HG02588 (cell line): Measurements from ENCODE around the gene CDH12.
"Not testable (repeated sequence)": the region's sequence is repeated elsewhere in the genome, so short reads cannot be mapped to it uniquely, and the experiment has no call there.

Experiments used
- ATAC-seq: cut with Tn5 transposase; IDR thresholded peaks from one replicate; pipeline ENCODE4 v1.9.1; 2021; ENCODE audit warnings: mild to moderate bottlenecking, moderate library complexity; ENCODE audit not compliant: unreplicated experiment

The CDH12 gene

GRCh38 chr5:22774214-22774613, 78.9 kb downstream of the CDH12 start:
- ATAC-seq = not testable (repeated sequence)

- ATAC-seq = no peak
These were observed 88.4 kb downstream of the CDH12 start for GRCh38 chr5:22764736-22765135.

- no peak for ATAC-seq
These were observed 95.4 kb downstream of the CDH12 start for GRCh38 chr5:22757776-22758175.

GRCh38 chr5:22754155-22754554, 99.0 kb downstream of the CDH12 start:
- no peak for ATAC-seq

GRCh38 chr5:22751536-22751935, 101.6 kb downstream of the CDH12 start:
- no peak for ATAC-seq

GRCh38 chr5:22736443-22737003, 116.6 kb downstream of the CDH12 start:
- no peak for ATAC-seq

GRCh38 chr5:22734907-22735306, 118.2 kb downstream of the CDH12 start:
- ATAC-seq = no peak

GRCh38 chr5:22728610-22729009, 124.5 kb downstream of the CDH12 start:
- ATAC-seq = no peak

GRCh38 chr5:22722491-22722890, 130.7 kb downstream of the CDH12 start:
- ATAC-seq = no peak

- no peak for ATAC-seq
These were observed 131.1 kb downstream of the CDH12 start for GRCh38 chr5:22722056-22722455.

GRCh38 chr5:22719842-22720241, 133.3 kb downstream of the CDH12 start:
- no peak for ATAC-seq

- ATAC-seq = no peak
These were observed 142.5 kb downstream of the CDH12 start for GRCh38 chr5:22710660-22711059.

- no peak for ATAC-seq
These were observed 143.4 kb downstream of the CDH12 start for GRCh38 chr5:22709743-22710142.

- ATAC-seq = no peak
These were observed 144.3 kb downstream of the CDH12 start for GRCh38 chr5:22708770-22709328.

GRCh38 chr5:22706901-22707300, 146.2 kb downstream of the CDH12 start:
- no peak for ATAC-seq

GRCh38 chr5:22699319-22699718, 153.8 kb downstream of the CDH12 start:
- no peak for ATAC-seq

- no peak for ATAC-seq
These were observed 160.0 kb downstream of the CDH12 start for GRCh38 chr5:22693121-22693520.

GRCh38 chr5:22683050-22683449, 170.1 kb downstream of the CDH12 start:
- ATAC-seq = no peak

GRCh38 chr5:22678886-22679285, 174.3 kb downstream of the CDH12 start:
- no peak for ATAC-seq

GRCh38 chr5:22673131-22673530, 180.0 kb downstream of the CDH12 start:
- no peak for ATAC-seq

- no peak for ATAC-seq
These were observed 183.8 kb downstream of the CDH12 start for GRCh38 chr5:22669345-22669744.

GRCh38 chr5:22665801-22666200, 187.3 kb downstream of the CDH12 start:
- ATAC-seq = no peak

- ATAC-seq = no peak
These were observed 190.0 kb downstream of the CDH12 start for GRCh38 chr5:22663134-22663533.
